Kasumi-1 (cell line): ENCODE results near the gene LRRC45.

Experiments
- DNase-seq, 2 experiments: peaks; one replicate each; lab custom pipeline; 2025; lab: John Stamatoyannopoulos, UW

The LRRC45 gene

GRCh38 chr17:82063424-82064415 lies 40.6 kb downstream of the LRRC45 start:
- DNase-seq = no peak

GRCh38 chr17:82064433-82065192 lies 41.5 kb downstream of the LRRC45 start:
- no peak for DNase-seq

- DNase-seq = no peak
Measured at GRCh38 chr17:82065193-82065637, 42.1 kb downstream of the LRRC45 start.

GRCh38 chr17:82065638-82066303 lies 42.7 kb downstream of the LRRC45 start, which contains the start of gene DUS1L:
DUS1L (minus strand) TSS chr17:82065804; CDS start chr17:82065059, 745 bp downstream.
- DNase-seq = peak; percentile 40 to 48

- DNase-seq = no peak
Measured at GRCh38 chr17:82070611-82071010, 47.5 kb downstream of the LRRC45 start.

- no peak for DNase-seq
Measured at GRCh38 chr17:82072827-82073226, 49.7 kb downstream of the LRRC45 start.

- DNase-seq = no peak
Measured at GRCh38 chr17:82073446-82073845, 50.3 kb downstream of the LRRC45 start.

- no peak for DNase-seq
Measured at GRCh38 chr17:82076018-82076784, 53.1 kb downstream of the LRRC45 start.

GRCh38 chr17:82076785-82077591 lies 53.9 kb downstream of the LRRC45 start:
- DNase-seq = no peak

- DNase-seq = no peak
Measured at GRCh38 chr17:82077617-82078358, 54.7 kb downstream of the LRRC45 start.

- DNase-seq = no peak
Measured at GRCh38 chr17:82078433-82078832, 55.3 kb downstream of the LRRC45 start.

GRCh38 chr17:82079001-82079677 lies 56.0 kb downstream of the LRRC45 start:
- no peak for DNase-seq

GRCh38 chr17:82080048-82080788 lies 57.1 kb downstream of the LRRC45 start:
- no peak for DNase-seq
